ENCODE results near the gene CHADL. TPM values are rescaled to one million over a fixed set of nuclear protein-coding genes. Genes with fewer than 3 reads are reported as not detected.

CHADL gene
- total RNA-seq, 1 experiment from 2014 or later: 0.74 TPM

GRCh38 chr22:41280065-41280464 is 39.3 kb upstream of the CHADL start:
- Histone ChIP-seq H4K20me1 (ENCODE audit: insufficient read depth) (peaks cover 50% of the 10 kb centered on the region), H3K27me3 (ENCODE audit: insufficient read depth, low read depth) (no peaks in the 10 kb centered on the region), H3K9me2 (ENCODE audit: insufficient read depth) (no peaks in the 10 kb centered on the region), H3K4me3 (no peak overlapping the region), H3K4me2 (no peak overlapping the region), H2AFZ (no peak overlapping the region), H3K36me3 (ENCODE audit: low read depth) (peaks cover 60% of the 10 kb centered on the region), H3F3A (ENCODE audit: insufficient read depth, low read depth) (peaks cover 50% of the 10 kb centered on the region), H3K9me3 (ENCODE audit: insufficient read depth, low read depth) (no peaks in the 10 kb centered on the region), H3K4me1 (replicated peaks; ENCODE audit: insufficient read depth) (peaks cover 13% of the 10 kb centered on the region), H3K79me2 (ENCODE audit: low read depth) (peaks cover 64% of the 10 kb centered on the region), H3K27ac (no peak overlapping the region)
- POLR2A ChIA-PET (ENCODE audit: unreplicated experiment): no interaction called here
- no TSS peak for BruUV-seq (replicated peaks)
- TF ChIP-seq EZH2 (IDR thresholded peaks at IDR 0.05; ENCODE audit: low read depth) (no peak), CTCF (conservative IDR thresholded peaks at IDR 0.05) (no peak)
- DNase-seq: peak in 1 of 2 experiments; percentile 13
- intact Hi-C loops (cut with micrococcal nuclease; ENCODE audit: unreplicated experiment): no loop called here
- CTCF ChIA-PET: interaction anchor here (0.6 kb wide), 1 partner anchor 21 kb away, joined by 3 read pairs; the partner anchor contains the start of gene ZC3H7B

- no peak overlapping the region for H3K4me3 ChIP-seq
- peaks cover 29% of the 10 kb centered on the region for H3F3A ChIP-seq (ENCODE audit: insufficient read depth, low read depth)
- intact Hi-C loops (cut with micrococcal nuclease; ENCODE audit: unreplicated experiment): no loop called here
- H3K36me3 ChIP-seq (ENCODE audit: low read depth): peaks cover 58% of the 10 kb centered on the region
- no peaks in the 10 kb centered on the region for H3K27me3 ChIP-seq (ENCODE audit: insufficient read depth, low read depth)
- ChIA-PET CTCF (no interaction called here), POLR2A (ENCODE audit: unreplicated experiment) (interaction anchor here (0.5 kb wide), 1 partner anchor 38 kb away, joined by 11 read pairs; no protein-coding TSS in a partner anchor)
- H3K4me2 ChIP-seq: no peak overlapping the region
- H4K20me1 ChIP-seq (ENCODE audit: insufficient read depth): peaks cover 20% of the 10 kb centered on the region
- BruUV-seq (replicated peaks): no TSS peak
- peak in 1 of 2 experiments; percentile 5 for DNase-seq
- TF ChIP-seq CTCF (conservative IDR thresholded peaks at IDR 0.05) (no peak), EZH2 (IDR thresholded peaks at IDR 0.05; ENCODE audit: low read depth) (no peak)
- no peaks in the 10 kb centered on the region for H3K4me1 ChIP-seq (replicated peaks; ENCODE audit: insufficient read depth)
- no peaks in the 10 kb centered on the region for H3K9me3 ChIP-seq (ENCODE audit: insufficient read depth, low read depth)
- H3K9me2 ChIP-seq (ENCODE audit: insufficient read depth): no peaks in the 10 kb centered on the region
- H3K27ac ChIP-seq: no peak overlapping the region
- peaks cover 22% of the 10 kb centered on the region for H3K79me2 ChIP-seq (ENCODE audit: low read depth)
- H2AFZ ChIP-seq: no peak overlapping the region
Measured at GRCh38 chr22:41274856-41275255, 34.1 kb upstream of the CHADL start.

GRCh38 chr22:41273128-41273527 is 32.4 kb upstream of the CHADL start:
- Histone ChIP-seq H3K4me3 (no peak overlapping the region), H3K4me2 (no peak overlapping the region), H3K79me2 (ENCODE audit: low read depth) (peaks cover 21% of the 10 kb centered on the region; the same call in 1 of the 2 replicates), H3K4me1 (replicated peaks; ENCODE audit: insufficient read depth) (no peaks in the 10 kb centered on the region), H2AFZ (no peak overlapping the region), H3K27ac (no peak overlapping the region), H3F3A (ENCODE audit: insufficient read depth, low read depth) (peaks cover 25% of the 10 kb centered on the region; the same call in 1 of the 2 replicates), H3K9me2 (ENCODE audit: insufficient read depth) (no peaks in the 10 kb centered on the region), H3K36me3 (ENCODE audit: low read depth) (peaks cover 62% of the 10 kb centered on the region), H3K9me3 (ENCODE audit: insufficient read depth, low read depth) (no peaks in the 10 kb centered on the region), H4K20me1 (ENCODE audit: insufficient read depth) (peaks cover 10% of the 10 kb centered on the region), H3K27me3 (ENCODE audit: insufficient read depth, low read depth) (no peaks in the 10 kb centered on the region)
- TF ChIP-seq EZH2 (IDR thresholded peaks at IDR 0.05; ENCODE audit: low read depth) (no peak), CTCF (conservative IDR thresholded peaks at IDR 0.05) (no peak)
- ChIA-PET CTCF (no interaction called here), POLR2A (ENCODE audit: unreplicated experiment) (interaction anchor here (0.7 kb wide), 1 partner anchor 15 kb away, joined by 3 read pairs; no protein-coding TSS in a partner anchor)
- DNase-seq: peak in 1 of 2 experiments; percentile 12
- BruUV-seq (replicated peaks): no TSS peak
- intact Hi-C loops (cut with micrococcal nuclease; ENCODE audit: unreplicated experiment): no loop called here

Data from PC-9 (cell line).